Calu3 (cell line): Measurements from ENCODE around the gene GPR84. TPM values are rescaled to one million over a fixed set of nuclear protein-coding genes. Genes with fewer than 3 reads are reported as not detected.

Source experiments
- BruUV-seq: library from RNA; stranded (reverse); fragments of 400-500 nt; replicated peaks from 2 replicates; lab custom pipeline; 2021; lab: Mats Ljungman, UMichigan
- CTCF ChIA-PET: fragments of 300-600 bp; sonication (Branson Sonifier 250); formaldehyde crosslinking; loops from one replicate; lab custom pipeline; 2022; ENCODE audit warnings: antibody characterized with exemption; lab: Charles Lee
- DNase-seq: peaks from one replicate; pipeline ENCODE4 v3.0.0; 2022
- H3K27ac Mint-ChIP-seq: one replicate; pipeline ENCODE4 v1.8.0; 2022; ENCODE audit warnings: mixed read lengths; ENCODE audit not compliant: unreplicated experiment
- H3K27me3 Mint-ChIP-seq: one replicate; pipeline ENCODE4 v1.8.0; 2022; ENCODE audit warnings: mixed read lengths; ENCODE audit not compliant: unreplicated experiment
- H3K36me3 Mint-ChIP-seq: one replicate; pipeline ENCODE4 v1.8.0; 2022; ENCODE audit warnings: mild to moderate bottlenecking, moderate library complexity, mixed read lengths; ENCODE audit not compliant: insufficient read depth, unreplicated experiment
- H3K4me1 Mint-ChIP-seq: one replicate; pipeline ENCODE4 v1.8.0; 2022; ENCODE audit warnings: mild to moderate bottlenecking, low read depth, mixed read lengths; ENCODE audit not compliant: unreplicated experiment
- H3K4me3 Mint-ChIP-seq: one replicate; pipeline ENCODE4 v1.8.0; 2022; ENCODE audit warnings: mild to moderate bottlenecking, low read depth, moderate library complexity, mixed read lengths; ENCODE audit not compliant: unreplicated experiment
- H3K9me3 Mint-ChIP-seq: one replicate; pipeline ENCODE4 v1.8.0; 2022; ENCODE audit warnings: low read depth, mixed read lengths; ENCODE audit not compliant: unreplicated experiment
- intact Hi-C: fragments of 100-400 bp; cut with micrococcal nuclease; formaldehyde crosslinking; loops from one replicate; pipeline ENCODE4 v1.10.0; 2022; ENCODE audit not compliant: unreplicated experiment
- total RNA-seq: library from RNA; stranded (reverse); gene quantifications from 2 replicates; pipeline ENCODE4 v1.2.3, GENCODE V29; 2022
- TF ChIP-seq, protein P1 (sequence below): fragments of 200-600 bp; IDR thresholded peaks from one replicate; pipeline ENCODE4 v1.8.0; 2022; ENCODE audit warnings: antibody characterized with exemption; ENCODE audit not compliant: unreplicated experiment

Gene GPR84
- total RNA-seq, 1 experiment from 2014 or later: not detected

DNA sequence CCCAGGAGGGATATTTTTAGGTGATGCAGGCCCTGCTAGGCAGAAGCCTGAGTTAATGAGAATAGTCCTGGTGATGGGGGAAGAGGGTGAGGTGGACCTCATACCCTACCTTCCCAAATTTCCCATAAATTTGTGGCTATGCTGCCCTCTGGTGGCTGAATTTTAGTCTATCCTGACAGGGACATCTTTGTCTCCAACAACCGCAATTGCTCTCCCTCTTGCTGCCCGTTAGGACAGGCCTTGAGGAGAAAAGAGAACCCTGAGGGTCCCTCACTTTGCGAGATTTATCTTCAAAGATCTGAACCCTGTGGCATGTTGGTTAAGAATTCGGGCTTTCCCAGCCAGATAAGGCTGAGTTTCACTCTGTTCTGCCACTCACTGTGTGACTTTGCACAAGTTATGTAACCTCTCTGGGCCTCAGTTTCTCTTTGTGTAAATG is 30.0 kb upstream of the GPR84 start:
- intact Hi-C loops: no loop called here
- Mint-ChIP-seq H3K36me3 (no peaks in the 10 kb centered on the region), H3K9me3 (no peaks in the 10 kb centered on the region), H3K4me3 (no peak overlapping the region), H3K27ac (no peak overlapping the region), H3K4me1 (no peaks in the 10 kb centered on the region), H3K27me3 (peaks cover 26% of the 10 kb centered on the region)
- DNase-seq: peak; percentile 76
- CTCF ChIA-PET: interaction anchor here (1.0 to 1.4 kb wide), 2 partner anchors 24 to 45 kb away, joined by 3 to 6 read pairs; no protein-coding TSS in a partner anchor
- TF ChIP-seq, protein P1, sequence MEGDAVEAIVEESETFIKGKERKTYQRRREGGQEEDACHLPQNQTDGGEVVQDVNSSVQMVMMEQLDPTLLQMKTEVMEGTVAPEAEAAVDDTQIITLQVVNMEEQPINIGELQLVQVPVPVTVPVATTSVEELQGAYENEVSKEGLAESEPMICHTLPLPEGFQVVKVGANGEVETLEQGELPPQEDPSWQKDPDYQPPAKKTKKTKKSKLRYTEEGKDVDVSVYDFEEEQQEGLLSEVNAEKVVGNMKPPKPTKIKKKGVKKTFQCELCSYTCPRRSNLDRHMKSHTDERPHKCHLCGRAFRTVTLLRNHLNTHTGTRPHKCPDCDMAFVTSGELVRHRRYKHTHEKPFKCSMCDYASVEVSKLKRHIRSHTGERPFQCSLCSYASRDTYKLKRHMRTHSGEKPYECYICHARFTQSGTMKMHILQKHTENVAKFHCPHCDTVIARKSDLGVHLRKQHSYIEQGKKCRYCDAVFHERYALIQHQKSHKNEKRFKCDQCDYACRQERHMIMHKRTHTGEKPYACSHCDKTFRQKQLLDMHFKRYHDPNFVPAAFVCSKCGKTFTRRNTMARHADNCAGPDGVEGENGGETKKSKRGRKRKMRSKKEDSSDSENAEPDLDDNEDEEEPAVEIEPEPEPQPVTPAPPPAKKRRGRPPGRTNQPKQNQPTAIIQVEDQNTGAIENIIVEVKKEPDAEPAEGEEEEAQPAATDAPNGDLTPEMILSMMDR: peak; percentile 74
- BruUV-seq: no TSS peak

GRCh38 chr12:54393743-54394142 is 29.5 kb upstream of the GPR84 start:
- TF ChIP-seq, protein P1: no peak
- intact Hi-C loops: no loop called here
- no peaks in the 10 kb centered on the region for H3K4me1 Mint-ChIP-seq
- CTCF ChIA-PET: interaction anchor here (0.7 to 1.4 kb wide), 4 partner anchors 9 to 46 kb away, joined by 3 to 6 read pairs (median 4); no protein-coding TSS in a partner anchor
- DNase-seq: no peak
- H3K27ac Mint-ChIP-seq: no peak overlapping the region
- peaks cover 26% of the 10 kb centered on the region for H3K27me3 Mint-ChIP-seq
- no peak overlapping the region for H3K4me3 Mint-ChIP-seq
- no TSS peak for BruUV-seq
- no peaks in the 10 kb centered on the region for H3K36me3 Mint-ChIP-seq
- no peaks in the 10 kb centered on the region for H3K9me3 Mint-ChIP-seq

GRCh38 chr12:54393207-54393609 is 28.9 kb upstream of the GPR84 start:
- TF ChIP-seq, protein P1: no peak
- no peaks in the 10 kb centered on the region for H3K36me3 Mint-ChIP-seq
- no peak overlapping the region for H3K4me3 Mint-ChIP-seq
- no peak overlapping the region for H3K27ac Mint-ChIP-seq
- no peaks in the 10 kb centered on the region for H3K9me3 Mint-ChIP-seq
- no peak for DNase-seq
- CTCF ChIA-PET: interaction anchor here (0.7 to 1.4 kb wide), 4 partner anchors 10 to 46 kb away, joined by 3 to 6 read pairs (median 4); no protein-coding TSS in a partner anchor
- peaks cover 5% of the 10 kb centered on the region for H3K4me1 Mint-ChIP-seq
- BruUV-seq: no TSS peak
- H3K27me3 Mint-ChIP-seq: peaks cover 26% of the 10 kb centered on the region
- intact Hi-C loops: no loop called here

DNA sequence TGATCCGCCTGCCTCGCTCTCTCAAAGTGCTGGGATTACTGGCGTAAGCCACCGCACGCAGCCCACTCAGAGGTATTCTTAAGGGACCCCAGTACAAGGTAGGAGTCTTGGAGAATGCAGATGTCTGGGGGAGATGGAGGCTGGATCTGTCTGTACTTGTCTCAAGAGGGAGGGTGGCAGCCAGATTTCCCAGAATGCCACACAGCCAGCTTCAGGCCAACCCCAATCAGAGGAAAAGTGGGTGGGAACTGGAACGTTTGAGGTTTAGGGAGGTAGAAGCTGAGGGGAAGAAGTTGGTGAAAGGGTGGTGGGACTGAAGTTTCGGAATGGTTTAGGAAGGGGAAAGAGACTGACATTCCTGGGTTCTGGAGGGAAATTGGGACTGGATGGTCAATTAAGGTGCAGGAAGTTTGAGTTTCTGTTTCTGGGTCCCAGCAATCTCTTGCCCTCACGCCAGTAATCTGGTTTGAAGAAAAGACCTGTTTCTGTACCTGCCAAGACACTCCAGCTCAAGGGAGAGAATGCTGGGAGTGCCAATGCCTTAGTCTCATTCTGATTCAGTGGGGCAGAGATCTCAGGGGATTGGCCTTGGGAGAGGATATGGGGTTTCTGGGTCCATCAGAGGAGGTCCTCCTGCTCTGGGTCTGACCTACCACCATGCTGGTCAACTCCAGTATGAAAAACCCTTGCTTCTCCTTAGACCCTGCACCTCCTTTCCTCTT is 28.4 kb upstream of the GPR84 start:
- Mint-ChIP-seq H3K4me1 (peaks cover 11% of the 10 kb centered on the region), H3K27ac (no peak overlapping the region), H3K36me3 (no peaks in the 10 kb centered on the region), H3K4me3 (no peak overlapping the region), H3K27me3 (peaks cover 26% of the 10 kb centered on the region), H3K9me3 (no peaks in the 10 kb centered on the region)
- intact Hi-C loops: no loop called here
- CTCF ChIA-PET: interaction anchor here (0.7 to 1.4 kb wide), 3 partner anchors 19 to 32 kb away, joined by 3 to 6 read pairs (median 3); no protein-coding TSS in a partner anchor
- TF ChIP-seq, protein P1: no peak
- no TSS peak for BruUV-seq
- no peak for DNase-seq
